GM12875 (cell line): ENCODE measurements around the gene BMERB1.

ENCODE experiments used
- H3K4me3 ChIP-seq: one replicate; pipeline ENCODE4 v1.5.1; 2011; ENCODE audit warnings: low read depth, low read length, control low read depth
- CTCF ChIP-seq: IDR thresholded peaks from 2 replicates; pipeline ENCODE4 v1.5.1; 2011; ENCODE audit warnings: low read depth, mild to moderate bottlenecking, control low read depth, inconsistent platforms, low read length, moderate library complexity, borderline replicate concordance; ENCODE audit not compliant: insufficient read depth

Gene BMERB1

DNA sequence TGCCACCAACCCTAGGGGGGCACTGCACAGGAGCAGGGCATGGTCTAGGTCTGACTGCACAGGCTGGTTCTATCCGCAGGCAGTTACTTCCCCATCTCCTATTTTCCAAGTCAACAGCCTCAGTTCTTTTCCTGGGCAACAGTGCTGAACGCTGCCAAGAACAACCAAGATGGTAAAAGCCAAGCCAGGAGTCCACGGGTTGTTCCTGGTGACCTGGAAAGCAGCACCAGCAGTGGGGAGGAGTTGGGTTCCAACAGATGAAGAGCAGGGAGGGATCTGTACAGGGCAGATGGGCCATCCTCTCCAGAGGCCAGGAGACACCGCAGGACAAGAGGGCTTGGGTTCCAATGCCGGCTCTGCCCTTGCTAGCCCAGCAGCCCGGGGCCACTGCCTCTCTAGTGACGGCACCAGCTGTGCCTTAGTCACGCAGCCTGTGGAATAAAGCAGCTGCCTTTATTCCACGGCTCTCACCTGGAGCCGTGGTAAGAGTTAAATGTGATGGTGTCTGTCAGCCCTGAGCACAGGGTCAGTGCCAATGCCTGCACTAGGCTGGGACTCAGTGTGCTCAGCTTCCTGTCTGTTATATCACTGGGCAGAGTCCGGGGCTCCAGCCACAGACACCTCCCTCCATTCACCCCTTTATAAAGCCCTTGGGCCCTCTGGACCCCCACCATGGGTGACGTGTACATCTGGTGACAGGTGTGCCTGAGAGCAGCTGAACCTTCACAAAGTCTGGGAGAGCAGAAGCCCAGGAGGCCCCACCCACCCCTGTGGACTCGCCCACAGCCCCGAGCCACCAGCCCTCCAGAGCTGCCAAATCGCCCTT, 163.6 kb downstream of the BMERB1 start:
- TF ChIP-seq CTCF: no peak
- no peak overlapping the region for H3K4me3 ChIP-seq

DNA sequence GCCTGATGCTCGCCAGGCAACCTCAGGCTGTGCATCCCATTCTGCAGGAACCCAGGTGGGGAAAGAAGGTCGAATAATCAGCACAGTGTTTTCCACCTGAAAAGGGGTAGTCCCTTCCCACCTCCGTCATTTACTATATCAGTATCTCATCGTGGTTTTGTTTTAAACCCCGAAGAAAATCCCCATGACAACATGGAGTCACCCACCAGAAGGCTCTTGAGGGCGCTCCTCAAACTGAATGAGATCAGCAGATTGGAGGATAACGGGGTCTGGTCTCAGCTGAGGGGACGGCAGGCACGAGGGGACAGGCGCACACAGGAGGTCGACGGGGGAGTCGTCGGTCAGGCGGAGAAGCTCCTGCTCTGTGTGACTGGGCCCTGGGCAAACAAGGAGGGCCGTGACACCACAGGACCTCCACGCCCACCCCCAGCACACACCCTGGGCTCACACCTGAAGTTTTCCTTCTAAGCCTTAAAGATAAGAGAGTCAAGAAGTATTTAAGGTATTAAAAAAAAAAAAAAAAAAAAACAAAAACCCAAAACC, 164.3 kb downstream of the BMERB1 start:
- TF ChIP-seq CTCF: no peak
- no peak overlapping the region for H3K4me3 ChIP-seq

DNA sequence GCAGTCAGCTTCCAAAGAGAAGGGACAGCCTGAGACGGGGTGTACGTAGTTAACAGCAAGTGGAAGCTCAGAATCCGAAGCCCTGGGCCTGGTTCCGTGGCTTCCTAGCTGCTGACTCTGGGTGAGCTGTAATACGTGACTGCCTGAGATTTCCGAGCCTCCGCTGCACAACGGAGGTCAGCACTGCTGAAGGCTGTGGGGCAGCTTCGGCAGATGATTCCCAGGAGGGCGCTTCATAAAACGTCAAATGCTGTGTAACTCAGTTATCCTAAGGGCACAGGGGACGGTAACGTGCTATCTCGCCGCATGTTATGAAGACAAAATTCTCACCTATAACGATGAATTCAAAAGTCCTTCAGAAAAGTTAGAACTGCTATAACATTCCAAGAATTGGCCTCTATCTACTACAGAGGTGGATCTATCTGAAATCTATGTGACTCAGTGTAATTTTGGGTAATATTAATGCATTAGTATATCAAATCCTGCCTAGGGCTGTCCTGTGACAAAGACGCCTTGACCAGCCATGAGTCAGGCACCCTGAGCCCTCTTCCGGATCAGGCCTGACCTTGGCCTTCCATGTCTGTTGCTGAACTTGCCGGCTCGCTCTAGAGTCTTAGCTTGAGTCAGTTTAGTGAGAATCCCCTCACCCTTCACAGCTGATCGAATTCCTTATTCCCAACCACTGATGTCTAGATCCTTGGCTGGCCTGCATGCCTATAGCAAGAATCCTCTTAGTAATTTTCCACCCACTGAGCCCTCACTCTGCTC, 165.1 kb downstream of the BMERB1 start:
- H3K4me3 ChIP-seq: no peak overlapping the region
- no peak for TF ChIP-seq CTCF

DNA sequence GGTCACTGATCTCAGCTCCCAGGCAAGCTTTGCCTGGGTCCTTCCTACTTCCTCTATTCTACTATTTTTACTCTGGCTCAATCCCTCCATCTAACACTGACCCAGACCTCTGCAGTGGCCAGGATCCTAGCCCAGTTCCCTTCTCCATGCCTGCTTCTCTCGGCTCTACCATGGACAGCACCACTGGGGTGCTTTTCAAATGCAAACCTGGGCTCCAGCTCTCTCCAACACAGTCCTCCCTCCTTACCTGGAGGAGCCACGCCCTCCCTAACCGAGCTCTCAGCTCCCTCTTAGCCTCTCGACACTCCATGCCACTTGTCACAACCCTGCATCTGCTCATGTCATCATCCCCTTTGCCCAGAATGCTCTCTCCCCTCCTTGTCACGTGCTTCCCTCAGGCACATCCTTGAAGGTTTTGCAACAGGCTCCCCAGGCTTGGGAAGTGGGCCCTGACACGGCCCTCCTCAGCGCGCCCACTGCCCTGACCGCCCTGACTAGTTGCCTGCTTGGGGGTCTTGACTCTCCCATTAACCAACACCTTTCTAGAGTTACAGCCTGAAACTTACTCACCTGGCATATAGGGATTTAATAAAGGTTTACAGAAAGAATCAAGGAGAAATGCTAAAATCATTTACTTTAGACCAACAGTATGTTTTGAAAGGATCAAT, 167.0 kb downstream of the BMERB1 start:
- TF ChIP-seq CTCF: no peak
- H3K4me3 ChIP-seq: no peak overlapping the region

GRCh38 chr16:15602285-15603044, 168.1 kb downstream of the BMERB1 start:
- no peak overlapping the region for H3K4me3 ChIP-seq
- no peak for TF ChIP-seq CTCF
